GM12878 (cell line): Measurements from ENCODE around the gene SSH2. TPM values are rescaled to one million over a fixed set of nuclear protein-coding genes. Genes with fewer than 3 reads are reported as not detected.

Experiments used
- ATF2 ChIP-seq: IDR thresholded peaks from 2 replicates; pipeline ENCODE4 v1.6.1; 2012; ENCODE audit warnings: low read length, inconsistent platforms
- CEBPB ChIP-seq, 2 experiments: fragments of 150-350 bp in 1 of 2; IDR thresholded peaks; 2 replicates each; pipeline ENCODE4 v1.6.1; 2012 to 2014; ENCODE audit warnings: low read depth in 2 of 2, low read length in 2 of 2, borderline replicate concordance in 1 of 2, inconsistent platforms in 1 of 2
- CUX1 ChIP-seq: IDR thresholded peaks from 2 replicates; pipeline ENCODE4 v1.6.1; 2012; ENCODE audit warnings: improper control_type of control experiment, low read depth, low read length; ENCODE audit not compliant: insufficient replicate concordance
- DPF2 ChIP-seq: fragments of 450-650 bp; IDR thresholded peaks from 2 replicates; pipeline ENCODE4 v1.6.1; 2017; ENCODE audit warnings: mild to moderate bottlenecking
- GABPA ChIP-seq: IDR thresholded peaks from 2 replicates; pipeline ENCODE4 v1.6.1; 2014; ENCODE audit warnings: antibody characterized with exemption, low read depth, mild to moderate bottlenecking, inconsistent platforms
- IKZF2 ChIP-seq, 2 experiments: fragments of 450-650 bp; IDR thresholded peaks; 2 replicates each; pipeline ENCODE4 v1.6.1; 2017; ENCODE audit warnings: mild to moderate bottlenecking in 2 of 2, moderate library complexity in 2 of 2
- IRF3 ChIP-seq: fragments of 450-650 bp; IDR thresholded peaks from 2 replicates; pipeline ENCODE4 v1.6.1; 2014; ENCODE audit warnings: mild to moderate bottlenecking
- KDM1A ChIP-seq: fragments of 200-600 bp; sonication (generic); IDR thresholded peaks from 2 replicates; pipeline ENCODE4 v1.6.1; 2016; ENCODE audit warnings: borderline replicate concordance
- MYC ChIP-seq: IDR thresholded peaks from 2 replicates; pipeline ENCODE4 v1.6.1; 2011; ENCODE audit warnings: mild to moderate bottlenecking, low read length, moderate library complexity, inconsistent platforms; ENCODE audit not compliant: insufficient read depth, insufficient replicate concordance, insufficient read length, severe bottlenecking
- NBN ChIP-seq: fragments of 450-650 bp; IDR thresholded peaks from 2 replicates; pipeline ENCODE4 v1.6.1; 2016
- NRF1 ChIP-seq: conservative IDR thresholded peaks from 2 replicates; pipeline ENCODE4 v1.6.1; 2011; ENCODE audit warnings: mild to moderate bottlenecking, low read depth, low read length, improper control_type of control experiment
- PML ChIP-seq: IDR thresholded peaks from 2 replicates; pipeline ENCODE4 v1.6.1; 2012; ENCODE audit warnings: low read length, inconsistent platforms
- POLR2AphosphoS2 ChIP-seq: IDR thresholded peaks from 2 replicates; pipeline ENCODE4 v1.6.1; 2011; ENCODE audit warnings: low read depth, mild to moderate bottlenecking, low read length, improper control_type of control experiment, moderate library complexity
- RAD21 ChIP-seq: IDR thresholded peaks from 2 replicates; pipeline ENCODE4 v1.6.1; 2011; ENCODE audit warnings: mild to moderate bottlenecking, low read depth, low read length, moderate library complexity; ENCODE audit not compliant: insufficient read depth
- RAD51 ChIP-seq: fragments of 450-650 bp; IDR thresholded peaks from 2 replicates; pipeline ENCODE4 v1.6.1; 2016; ENCODE audit warnings: moderate library complexity, mild to moderate bottlenecking, inconsistent platforms
- SMARCA5 ChIP-seq: fragments of 450-650 bp; IDR thresholded peaks from 2 replicates; pipeline ENCODE4 v1.6.1; 2017; ENCODE audit warnings: mild to moderate bottlenecking
- STAT1 ChIP-seq: fragments of 450-650 bp; conservative IDR thresholded peaks from 2 replicates; pipeline ENCODE4 v1.6.1; 2014; ENCODE audit warnings: antibody characterized with exemption, mild to moderate bottlenecking
- STAT3 ChIP-seq: IDR thresholded peaks from 2 replicates; pipeline ENCODE4 v1.6.1; 2011; ENCODE audit warnings: low read depth, low read length, improper control_type of control experiment
- TCF3 ChIP-seq: IDR thresholded peaks from 2 replicates; pipeline ENCODE4 v1.6.1; 2012; ENCODE audit warnings: low read depth, mild to moderate bottlenecking, low read length, borderline replicate concordance; ENCODE audit not compliant: insufficient read depth
- YY1 ChIP-seq: IDR thresholded peaks from 2 replicates; pipeline ENCODE4 v1.6.1; 2011; ENCODE audit warnings: low read depth, mild to moderate bottlenecking, low read length
- ZBTB4 ChIP-seq: fragments of 450-650 bp; formaldehyde crosslinking; IDR thresholded peaks from 2 replicates; pipeline ENCODE4 v1.4.0; 2022; ENCODE audit warnings: mild to moderate bottlenecking, moderate library complexity
- ZSCAN29 ChIP-seq: fragments of 450-650 bp; IDR thresholded peaks from 2 replicates; pipeline ENCODE4 v1.6.1; 2017; ENCODE audit warnings: mild to moderate bottlenecking, moderate library complexity
- polyA plus RNA-seq, 11 experiments: library from polyadenylated mRNA; depleted of rRNA in 4 of 11; unstranded in 6 of 11; stranded (reverse) in 5 of 11; fragments of >200 nt; fragmentation: Nextera tagmentation in 4 of 11; fragmentation: Illumina TruSeq in 1 of 11; extraction: Ambion mirVana in 4 of 11; extraction: Trizol in 1 of 11; gene quantifications; 1 replicate in 1 of 11; 2 replicates in 10 of 11; pipeline versions ENCODE4 v1.2.1 to v1.2.3, GENCODE V29; 2011 to 2016; ENCODE audit warnings: inconsistent platforms in 2 of 11, missing spikeins in 2 of 11, low read depth in 1 of 11
- total RNA-seq, 4 experiments: library from RNA; depleted of rRNA in 3 of 4; stranded (reverse); fragments of >200 nt in 3 of 4; fragmentation: Illumina TruSeq in 1 of 4; extraction: Trizol in 1 of 4; gene quantifications; 2 replicates each; pipeline versions ENCODE4 v1.2.1 to v1.2.3, GENCODE V29; 2013 to 2021

The SSH2 gene
- total and polyA plus RNA-seq, 10 of the 15 experiments (the other 5 are each of a cell fraction or from before 2014, with no cell fraction given) = 9.3 to 65.9 (median 34.0) TPM

- TF ChIP-seq GABPA (no peak), YY1 (no peak), ZSCAN29 (no peak), RAD21 (no peak), POLR2AphosphoS2 (no peak), NRF1 (no peak), TCF3 (0 out of 2 replicates have a peak, but pooled peaks have one; percentile 20), DPF2 (no peak), STAT3 (no peak), IRF3 (no peak), KDM1A (no peak), ZBTB4 (CRISPR knock-in tag) (no peak), PML (no peak), STAT1 (no peak), MYC (no peak), CUX1 (no peak), CEBPB (IDR thresholded peaks at IDR 0.05; ENCODE audit: borderline replicate concordance in 1 of 2, low read depth in 2 of 2, low read length in 2 of 2) (no peak), IKZF2 (IDR thresholded peaks at IDR 0.05) (no peak), ATF2 (no peak), NBN (no peak), RAD51 (no peak), SMARCA5 (no peak)
These were observed 255.7 kb downstream of the SSH2 start (continued) for GRCh38 chr17:29674281-29674680.
